GM13977 (cell line): ENCODE data around the gene ZSWIM6.

Experiments used
- DNase-seq: peaks from one replicate; pipeline ENCODE4 v3.0.0; 2012; ENCODE audit warnings: low spot score
- CTCF ChIP-seq: IDR thresholded peaks from 2 replicates; pipeline ENCODE4 v1.5.1; 2012; ENCODE audit warnings: mild to moderate bottlenecking, control low read depth; ENCODE audit not compliant: insufficient read depth; ENCODE audit errors: extremely low read depth, missing control alignments
- in situ Hi-C: fragments of 300-500 bp; cut with MboI; formaldehyde crosslinking; loops from one replicate; pipeline ENCODE4 v1.12.0; 2022; ENCODE audit warnings: low sequenced_read_pairs, low pct_unique_long_range_greater_than_20kb, mixed read lengths, inconsistent platforms; ENCODE audit not compliant: unreplicated experiment

Gene ZSWIM6

GRCh38 chr5:61589946-61590345, 257.9 kb downstream of the ZSWIM6 start:
- no peak for TF ChIP-seq CTCF
- in situ Hi-C loops: no loop called here
- DNase-seq: no peak

- DNase-seq: no peak
- TF ChIP-seq CTCF: no peak
- in situ Hi-C loops: no loop called here
Measured at GRCh38 chr5:61590473-61590872, 258.4 kb downstream of the ZSWIM6 start.

- TF ChIP-seq CTCF: no peak
- in situ Hi-C loops: no loop called here
- DNase-seq: no peak
Measured at GRCh38 chr5:61591859-61592258, 259.8 kb downstream of the ZSWIM6 start.

GRCh38 chr5:61595426-61595825, 263.4 kb downstream of the ZSWIM6 start:
- DNase-seq: no peak
- in situ Hi-C loops: no loop called here
- TF ChIP-seq CTCF: no peak
